Suppressor macrophage treated with lipopolysaccharide for 1 hour (primary cell): ENCODE results near the gene SUGCT.

ENCODE experiments used
- DNase-seq, 3 donors: peaks; one replicate each; pipeline ENCODE4 v3.0.0-alpha.2; 2020 to 2022

The SUGCT gene

DNA sequence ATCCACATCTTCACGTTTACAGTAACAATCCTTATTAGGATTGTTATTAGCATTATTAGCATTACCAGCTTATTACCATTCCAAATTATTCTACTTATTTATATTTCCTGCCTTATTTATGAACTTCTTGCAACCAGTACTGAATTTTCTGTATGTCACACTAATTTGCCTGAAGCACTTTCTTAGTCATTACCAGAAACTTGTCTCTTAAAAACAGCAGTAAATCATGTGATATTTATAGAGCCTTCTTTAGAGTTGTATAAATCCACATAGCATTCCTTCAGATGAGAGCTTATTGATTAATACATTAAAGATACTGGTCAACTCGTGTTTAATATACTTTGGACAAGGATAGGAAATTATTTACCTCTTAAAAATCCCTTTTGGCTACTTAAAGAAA, 618.6 kb downstream of the SUGCT start:
- no peak for DNase-seq

DNA sequence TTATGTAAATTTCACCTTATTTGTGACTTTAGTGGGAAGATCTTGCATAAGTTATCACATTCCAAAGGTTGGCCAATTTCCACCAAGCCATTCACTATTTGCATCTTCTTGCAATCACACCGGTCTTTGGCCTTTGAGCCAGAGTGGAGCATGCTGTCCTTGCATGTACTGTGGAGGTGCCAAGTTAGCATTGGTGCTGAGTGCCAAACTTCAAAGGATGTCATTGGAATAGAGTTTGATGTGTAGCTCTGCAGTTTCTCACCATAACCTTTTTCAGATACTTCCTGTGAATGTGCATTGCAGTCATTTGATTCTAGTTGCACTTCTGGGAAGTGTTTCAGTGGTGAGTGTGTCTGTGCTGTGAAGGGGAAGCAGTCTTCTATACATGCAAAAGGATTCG, 620.6 kb downstream of the SUGCT start:
- DNase-seq: no peak

DNA sequence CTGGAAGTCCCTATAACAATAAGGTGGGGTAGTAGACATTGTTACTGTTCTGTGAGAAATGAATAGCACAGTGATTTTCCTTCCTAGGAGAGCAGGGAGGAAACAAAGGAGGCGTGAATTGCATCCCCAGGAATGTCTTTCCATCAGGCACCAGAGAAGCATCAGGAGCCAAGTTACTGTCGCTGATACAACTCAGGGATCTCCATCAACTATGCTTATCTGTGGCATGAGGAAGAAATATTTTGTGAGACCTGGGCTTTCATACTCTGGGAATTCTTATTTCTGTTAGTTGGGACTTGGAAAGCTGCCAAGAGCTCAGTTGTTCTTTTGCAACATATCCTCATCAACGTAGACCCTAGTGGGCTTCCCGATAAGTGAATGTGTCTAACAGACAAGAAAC, 622.3 kb downstream of the SUGCT start:
- DNase-seq: no peak

DNA sequence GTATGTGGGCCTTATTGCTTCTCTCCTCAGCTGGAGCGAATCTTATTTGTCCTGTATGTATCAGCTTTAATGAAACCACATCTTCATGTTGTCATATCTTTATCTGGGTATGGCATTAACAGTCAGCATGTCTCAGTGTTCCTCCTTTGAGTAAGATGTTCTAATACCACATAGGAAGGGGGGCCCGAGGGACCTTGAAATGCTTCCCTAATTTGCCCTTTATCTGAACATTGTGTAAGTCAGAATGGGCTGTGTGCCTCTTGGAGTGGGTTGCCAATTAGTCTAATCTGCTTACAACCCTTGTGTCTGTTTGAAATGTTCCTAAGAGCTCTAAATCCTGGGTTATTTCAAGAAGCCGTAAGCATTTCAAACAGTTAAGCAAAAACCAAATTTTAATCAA, 623.8 kb downstream of the SUGCT start:
- no peak for DNase-seq

DNA sequence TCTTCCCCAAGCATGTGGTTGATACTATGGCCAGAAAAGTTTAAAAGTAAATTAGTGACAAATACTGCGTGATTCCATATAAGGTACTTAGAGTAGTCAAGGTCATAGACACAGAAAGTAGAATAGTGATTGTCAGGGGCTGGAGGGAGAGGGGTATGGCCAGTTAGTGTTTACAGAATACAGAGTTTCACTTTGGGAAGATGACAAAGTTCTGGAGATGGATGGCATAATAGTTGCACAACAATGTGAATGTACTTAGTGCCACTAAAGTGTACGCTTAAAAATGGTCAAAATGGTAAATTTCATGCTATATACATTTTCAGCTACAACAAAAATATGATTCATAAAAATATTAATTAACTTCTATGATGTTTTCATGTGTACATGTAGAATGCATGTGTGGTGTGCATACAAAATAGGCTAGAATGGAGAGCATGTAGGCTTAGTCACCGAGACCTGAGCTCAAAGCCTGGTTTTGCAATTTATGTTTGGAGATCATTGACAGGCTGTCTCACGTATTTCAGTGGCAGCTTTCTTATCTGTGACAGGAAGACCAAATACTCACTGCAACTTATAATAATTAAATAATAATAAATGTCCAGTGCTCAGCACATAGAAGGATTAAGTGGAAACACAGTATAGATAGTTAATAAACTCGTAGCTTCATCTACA, 625.6 kb downstream of the SUGCT start:
- no peak for DNase-seq

DNA sequence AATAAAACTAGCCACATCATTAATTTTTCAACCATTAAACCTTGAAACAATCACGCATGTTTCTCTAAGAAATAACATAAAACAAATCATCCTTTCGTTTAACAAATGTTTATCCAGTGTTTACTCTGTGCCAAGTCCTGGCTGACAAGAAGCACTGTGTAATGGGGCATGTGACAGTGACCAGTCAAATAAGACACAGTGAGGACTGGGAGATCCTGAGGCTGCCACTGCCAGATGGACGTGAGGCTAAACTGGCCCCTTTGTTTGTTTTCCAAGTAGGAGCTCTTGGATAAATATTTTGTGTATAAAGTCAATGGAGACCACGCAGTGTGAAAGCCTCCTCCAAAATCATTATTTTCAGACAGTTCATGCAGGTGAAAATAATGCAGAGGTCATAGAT, 626.2 kb downstream of the SUGCT start:
- DNase-seq: no peak

DNA sequence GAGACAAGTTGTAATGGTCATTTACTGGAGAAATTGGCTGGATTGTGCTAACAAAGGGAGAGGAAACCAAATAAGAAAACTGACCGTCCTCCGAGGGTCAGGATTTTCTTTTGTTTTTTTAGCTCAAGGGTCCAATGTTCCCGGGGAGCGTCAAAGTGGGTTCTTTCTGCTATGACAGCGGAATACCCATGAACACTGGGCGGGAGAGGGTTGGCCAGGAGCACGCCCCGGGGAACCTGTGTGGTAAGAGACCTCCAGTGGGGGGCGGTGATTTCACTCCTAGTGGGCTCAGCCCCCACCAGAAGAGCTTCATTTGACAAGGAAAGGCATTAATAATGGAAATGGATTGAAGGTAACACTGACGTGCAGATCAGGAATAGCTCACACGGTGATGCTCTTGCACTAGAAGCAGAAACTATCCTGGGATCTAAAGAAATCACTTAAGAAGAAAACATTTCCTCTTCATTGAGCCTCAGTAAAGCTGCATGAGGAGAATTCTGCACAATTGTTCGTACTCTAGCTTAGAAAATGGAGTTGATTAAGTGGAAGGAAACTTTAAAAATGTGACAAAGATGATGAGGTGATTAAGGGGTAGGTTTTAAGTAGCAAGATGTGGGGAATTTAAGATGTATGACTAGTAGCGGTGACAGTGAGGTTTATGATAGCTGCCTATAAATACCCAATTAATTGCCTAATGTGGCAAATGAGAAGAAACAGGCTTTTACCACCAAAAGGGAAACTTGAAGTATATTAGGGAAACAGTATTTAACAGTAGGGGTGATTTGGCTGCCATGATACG, 627.2 kb downstream of the SUGCT start:
- no peak for DNase-seq

DNA sequence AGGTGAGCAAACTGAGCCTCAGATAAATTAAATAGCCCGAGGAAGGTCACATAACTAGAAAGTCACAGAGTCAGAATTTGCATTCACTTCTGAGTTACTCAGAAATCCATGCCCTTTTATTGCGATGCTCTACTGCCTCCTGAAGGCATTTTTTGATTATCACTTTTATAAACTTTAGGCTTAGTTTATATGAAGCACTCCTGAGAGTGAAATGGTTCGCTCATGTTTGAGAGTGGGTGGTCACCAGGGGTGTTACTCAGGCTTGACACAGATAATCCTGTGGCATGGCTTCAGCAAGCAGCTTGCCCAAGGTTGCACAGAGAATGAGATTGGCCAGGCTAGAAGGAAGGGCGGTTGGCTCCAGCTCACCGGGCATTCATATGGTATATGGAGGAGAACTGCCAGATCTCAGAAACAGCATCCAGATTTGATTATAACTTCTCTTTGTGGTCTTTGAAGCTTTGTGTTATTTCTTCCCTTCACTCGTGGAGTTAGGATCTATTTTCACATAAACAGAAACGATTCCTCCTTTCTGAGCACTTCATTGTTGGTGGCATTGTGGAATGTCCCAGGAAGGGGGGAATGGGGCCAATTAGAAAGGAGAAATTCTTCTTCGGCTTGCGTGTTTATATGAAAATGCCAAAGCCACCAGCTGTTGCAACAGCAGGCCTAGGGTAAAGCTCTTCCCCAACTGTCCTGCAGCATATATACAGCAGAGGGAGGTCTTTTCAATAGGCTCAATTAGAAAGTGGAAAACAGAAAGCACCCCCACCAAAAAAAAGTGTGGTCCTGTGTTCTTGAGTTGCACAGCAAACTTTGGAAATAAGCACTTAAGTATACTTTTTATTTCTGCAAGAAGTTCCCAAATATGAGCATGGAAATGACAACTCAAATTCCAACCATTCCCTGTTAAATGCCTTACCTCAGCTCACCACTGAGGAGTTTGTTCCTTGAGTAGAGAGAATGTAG, 628.8 kb downstream of the SUGCT start:
- no peak for DNase-seq

DNA sequence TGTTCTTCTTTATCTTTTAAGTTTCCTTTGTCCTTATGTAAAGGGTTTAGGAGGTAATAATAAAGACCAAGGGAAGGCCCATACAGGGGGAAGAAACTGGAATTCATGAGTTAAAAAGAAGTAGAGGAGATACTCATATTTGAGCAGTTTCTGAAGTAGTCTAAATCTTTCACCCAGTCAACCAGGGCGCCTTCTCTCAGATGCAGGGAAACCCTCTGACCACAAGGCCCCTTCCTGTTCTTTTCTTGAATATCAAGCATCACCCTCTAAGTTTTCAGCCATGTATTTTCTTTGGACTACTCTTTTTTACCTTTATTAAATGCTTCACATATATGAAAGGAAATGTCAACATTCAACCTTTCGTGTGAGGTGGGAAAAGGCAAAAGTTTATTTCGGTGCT, 630.8 kb downstream of the SUGCT start:
- DNase-seq: no peak

DNA sequence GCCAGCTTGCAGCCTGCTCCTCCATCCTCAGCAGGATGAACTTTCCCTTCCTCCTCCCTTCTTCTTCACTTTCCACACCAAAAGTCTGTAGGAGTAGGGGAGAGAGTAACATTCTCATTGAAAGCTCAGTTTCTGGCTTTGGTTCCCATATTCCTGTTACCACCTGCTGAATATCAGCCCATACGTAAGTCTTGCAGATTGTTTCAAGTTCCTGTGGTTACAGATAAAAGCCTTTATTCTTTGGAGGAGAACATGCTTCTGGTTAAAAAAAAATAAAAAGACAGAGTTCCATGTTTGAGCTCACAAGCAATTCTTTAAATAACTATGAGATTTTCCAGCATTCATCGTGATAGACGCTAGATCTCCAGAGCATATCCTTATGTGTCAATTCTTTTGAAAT, 637.3 kb downstream of the SUGCT start:
- no peak for DNase-seq

DNA sequence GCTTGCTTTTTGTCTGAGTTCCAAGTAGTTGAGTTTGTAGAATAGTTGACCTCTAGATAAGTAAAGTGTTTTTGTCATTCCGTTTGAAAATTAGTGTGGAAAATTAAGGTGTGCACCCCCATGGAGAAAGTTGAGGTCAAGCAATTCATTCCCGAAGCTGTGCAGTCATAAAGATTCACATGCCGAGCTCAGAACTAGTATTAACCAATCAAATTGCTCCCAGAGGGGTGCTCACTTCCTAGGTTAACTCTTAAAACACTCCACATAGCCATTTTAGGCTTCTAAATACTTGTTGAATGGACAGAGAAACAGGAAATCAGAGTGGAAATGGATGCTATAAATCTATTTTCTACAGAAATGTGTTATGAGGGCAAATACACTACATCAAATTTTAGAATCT, 638.9 kb downstream of the SUGCT start:
- DNase-seq: no peak

DNA sequence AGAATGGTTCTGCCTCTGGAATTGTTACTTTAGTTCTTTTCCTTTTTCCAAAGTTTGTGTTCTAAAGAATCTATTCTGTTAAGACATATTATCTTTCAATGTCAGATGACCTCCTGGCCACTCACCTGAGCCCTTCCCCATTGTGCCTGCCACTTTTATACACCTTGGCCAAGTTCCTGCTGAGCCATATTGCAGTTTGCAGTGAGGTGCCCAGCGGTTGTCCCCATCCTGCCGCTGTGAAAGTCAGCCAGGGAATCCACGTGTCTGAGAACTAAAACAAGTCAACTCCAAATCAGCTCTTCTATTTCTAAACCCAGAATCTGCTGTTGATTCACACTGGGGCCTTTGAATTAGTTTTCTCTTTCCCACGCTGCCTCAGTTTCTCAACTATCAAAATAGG, 641.1 kb downstream of the SUGCT start:
- no peak for DNase-seq

DNA sequence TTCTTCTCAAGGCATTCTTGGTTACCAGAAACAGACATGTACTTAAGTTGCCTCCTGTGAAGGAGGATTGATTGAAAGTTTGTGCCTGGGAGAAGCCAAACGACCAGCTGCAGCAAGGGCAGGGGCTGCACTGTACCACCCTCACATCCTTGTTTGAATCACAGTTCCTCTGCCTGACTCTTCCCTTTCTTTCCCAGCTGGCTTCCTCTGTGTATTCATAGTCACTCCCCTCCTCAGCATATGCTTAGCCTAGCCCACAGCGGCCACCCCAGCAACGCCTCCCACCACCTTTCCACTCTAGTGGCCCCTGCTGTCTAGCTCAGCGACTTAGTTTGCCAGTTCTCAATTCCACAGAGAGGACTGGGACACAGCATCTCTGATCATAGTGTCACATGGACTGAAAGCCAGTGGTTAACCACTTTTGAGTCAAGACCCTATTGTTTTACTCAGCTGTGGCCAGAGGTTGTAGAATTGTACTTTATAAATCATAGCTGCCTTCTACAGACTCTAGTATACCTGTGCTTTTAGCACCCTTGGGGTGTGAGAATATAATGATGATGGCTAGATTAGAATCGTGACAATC, 643.0 kb downstream of the SUGCT start:
- no peak for DNase-seq

DNA sequence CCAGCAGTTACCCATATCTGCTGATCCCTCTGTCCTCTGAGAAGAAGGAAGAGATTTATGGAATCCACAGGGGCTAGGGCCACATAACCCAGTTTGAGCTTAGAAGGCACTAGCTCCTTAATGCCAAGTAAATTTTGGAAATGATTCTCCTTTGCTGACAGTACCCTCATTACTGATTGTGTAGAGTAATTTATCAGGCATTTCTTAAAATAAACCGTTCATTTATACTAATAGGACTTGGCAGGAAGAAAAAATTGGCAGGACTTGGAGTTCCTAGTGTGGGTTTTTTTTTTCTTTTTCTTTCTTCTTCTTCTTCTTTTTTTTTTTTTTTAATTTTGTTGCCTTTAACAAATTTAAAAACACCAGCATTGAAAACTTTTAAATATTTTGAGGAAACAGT, 645.7 kb downstream of the SUGCT start:
- no peak for DNase-seq

DNA sequence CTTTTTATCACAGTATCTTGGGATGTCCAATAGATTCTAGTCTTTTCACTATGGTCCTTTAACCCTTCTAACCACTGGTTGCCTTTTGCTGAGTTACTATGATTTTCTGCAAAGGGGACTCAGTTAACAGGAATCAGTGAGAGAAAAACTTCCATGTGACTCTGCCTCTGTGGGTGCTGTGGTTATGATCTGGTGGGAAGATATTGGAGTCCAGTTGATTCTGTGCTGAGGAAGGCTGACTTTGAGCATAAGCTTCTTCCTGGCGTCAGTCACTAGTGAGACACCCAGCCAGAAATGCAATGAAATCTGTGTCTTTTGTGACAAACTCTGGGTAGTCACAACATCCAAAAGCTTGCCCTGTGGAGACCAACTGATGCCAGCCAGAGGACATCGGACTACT, 648.0 kb downstream of the SUGCT start:
- DNase-seq: no peak

DNA sequence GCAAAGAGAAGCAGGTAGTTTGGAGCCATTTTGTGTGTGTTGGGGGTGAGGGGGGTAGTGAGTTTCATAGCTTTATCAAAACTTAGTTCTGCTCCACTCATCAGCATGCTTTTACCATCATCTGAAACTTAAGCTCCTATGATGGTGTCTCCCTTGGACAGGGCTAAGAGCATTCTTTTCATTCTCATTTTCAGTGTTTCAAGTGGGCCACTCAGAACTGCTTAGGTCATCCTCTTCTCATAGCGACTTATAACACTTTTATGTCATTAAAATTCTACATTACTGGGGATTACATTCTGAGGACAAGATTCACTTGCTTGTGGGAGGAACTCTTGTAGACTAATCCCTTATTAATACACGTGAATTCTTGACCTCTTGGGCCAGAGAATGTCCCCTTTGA, 649.4 kb downstream of the SUGCT start:
- no peak for DNase-seq

DNA sequence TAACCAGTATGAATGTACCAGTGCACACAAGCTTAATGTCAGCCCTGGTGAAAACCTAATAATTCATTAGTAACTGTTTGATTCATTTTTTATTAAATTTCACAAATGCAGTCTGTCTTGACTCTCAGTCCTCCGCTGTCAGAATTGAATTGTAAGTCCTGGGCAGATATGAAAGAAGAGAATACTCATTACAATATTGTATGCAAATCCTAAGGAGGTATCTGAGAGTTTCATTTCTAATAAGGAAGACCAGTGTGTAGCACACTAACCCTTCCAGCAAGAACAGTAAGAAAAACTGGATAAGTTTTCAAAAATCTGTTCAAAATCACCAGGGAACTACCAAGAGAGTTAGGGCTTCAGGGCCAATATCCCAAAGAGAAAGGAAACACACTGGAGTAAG, 652.1 kb downstream of the SUGCT start:
- no peak for DNase-seq

DNA sequence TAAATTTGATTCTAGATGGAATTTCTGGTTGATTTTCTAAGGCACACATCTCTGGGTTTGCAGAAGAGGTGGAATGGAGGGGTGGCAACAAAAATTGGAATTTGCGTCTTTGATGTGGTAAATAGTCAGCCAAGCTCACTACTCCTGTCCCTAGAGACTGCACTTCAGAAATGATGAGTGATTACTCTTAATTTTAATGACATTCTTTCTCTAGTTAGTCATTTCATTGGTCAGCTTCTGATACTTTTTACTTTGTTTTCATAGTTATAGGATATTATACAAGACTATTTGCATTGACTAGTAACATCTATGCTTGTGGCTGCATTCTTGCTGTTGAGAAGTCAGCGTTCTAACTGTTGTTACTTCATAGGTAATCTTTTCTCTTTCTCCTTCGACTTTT, 658.3 kb downstream of the SUGCT start:
- DNase-seq: no peak

DNA sequence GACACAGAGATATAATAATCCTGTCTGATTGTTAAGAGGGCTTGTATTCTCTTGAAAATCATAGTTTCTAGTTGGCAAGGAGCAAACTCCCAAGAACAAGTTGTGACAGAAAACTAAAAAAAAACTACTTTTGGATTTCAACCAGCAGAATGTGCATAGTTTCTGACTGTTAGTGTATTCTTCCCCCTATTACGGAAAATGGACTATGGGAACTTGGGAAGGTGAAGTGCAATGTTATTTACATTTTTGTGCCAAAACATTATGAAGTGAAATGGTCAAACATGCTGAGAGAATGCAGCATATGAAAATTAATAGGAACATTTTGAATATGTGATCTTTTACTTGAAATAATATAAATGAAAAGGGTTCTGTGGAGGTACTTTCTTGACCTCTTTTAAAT, 660.8 kb downstream of the SUGCT start:
- DNase-seq: no peak

DNA sequence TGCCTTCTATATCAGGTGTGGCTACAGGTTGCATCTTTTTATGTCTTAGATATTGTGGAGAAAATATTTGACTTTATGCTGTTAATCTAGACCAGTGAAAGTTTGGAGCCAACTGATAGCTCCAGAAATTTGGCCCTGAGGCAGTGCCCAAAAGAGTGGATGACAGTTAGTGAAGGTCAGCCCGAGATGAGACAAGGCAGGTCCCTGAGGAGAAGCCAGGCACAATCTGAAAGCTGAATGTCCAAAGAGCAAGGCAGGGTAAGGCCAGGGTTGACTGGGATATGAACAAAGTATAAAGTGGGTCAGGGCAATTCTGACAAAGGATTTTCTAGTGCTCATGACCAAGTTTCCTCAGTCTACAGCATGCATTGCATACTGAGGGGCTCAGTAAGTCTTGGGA, 661.9 kb downstream of the SUGCT start:
- no peak for DNase-seq

DNA sequence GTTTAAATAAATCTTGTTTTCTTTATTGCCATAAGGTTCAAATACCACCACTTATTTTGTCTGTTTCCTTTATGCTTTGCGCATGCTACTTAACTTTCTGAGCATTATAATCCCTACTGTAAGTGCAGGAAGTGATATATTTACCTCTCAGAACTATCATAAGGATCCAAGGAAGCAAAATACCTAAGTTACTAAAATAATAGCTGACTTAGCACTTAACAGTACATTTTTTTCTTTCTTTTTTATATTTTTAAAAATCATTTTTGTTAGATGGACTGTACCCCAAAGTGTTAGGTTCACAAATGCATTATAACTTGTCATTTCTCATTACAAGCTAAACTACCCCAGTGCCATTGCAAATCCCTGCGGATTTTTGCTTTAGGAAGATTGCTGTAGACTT, 663.8 kb downstream of the SUGCT start:
- no peak for DNase-seq

DNA sequence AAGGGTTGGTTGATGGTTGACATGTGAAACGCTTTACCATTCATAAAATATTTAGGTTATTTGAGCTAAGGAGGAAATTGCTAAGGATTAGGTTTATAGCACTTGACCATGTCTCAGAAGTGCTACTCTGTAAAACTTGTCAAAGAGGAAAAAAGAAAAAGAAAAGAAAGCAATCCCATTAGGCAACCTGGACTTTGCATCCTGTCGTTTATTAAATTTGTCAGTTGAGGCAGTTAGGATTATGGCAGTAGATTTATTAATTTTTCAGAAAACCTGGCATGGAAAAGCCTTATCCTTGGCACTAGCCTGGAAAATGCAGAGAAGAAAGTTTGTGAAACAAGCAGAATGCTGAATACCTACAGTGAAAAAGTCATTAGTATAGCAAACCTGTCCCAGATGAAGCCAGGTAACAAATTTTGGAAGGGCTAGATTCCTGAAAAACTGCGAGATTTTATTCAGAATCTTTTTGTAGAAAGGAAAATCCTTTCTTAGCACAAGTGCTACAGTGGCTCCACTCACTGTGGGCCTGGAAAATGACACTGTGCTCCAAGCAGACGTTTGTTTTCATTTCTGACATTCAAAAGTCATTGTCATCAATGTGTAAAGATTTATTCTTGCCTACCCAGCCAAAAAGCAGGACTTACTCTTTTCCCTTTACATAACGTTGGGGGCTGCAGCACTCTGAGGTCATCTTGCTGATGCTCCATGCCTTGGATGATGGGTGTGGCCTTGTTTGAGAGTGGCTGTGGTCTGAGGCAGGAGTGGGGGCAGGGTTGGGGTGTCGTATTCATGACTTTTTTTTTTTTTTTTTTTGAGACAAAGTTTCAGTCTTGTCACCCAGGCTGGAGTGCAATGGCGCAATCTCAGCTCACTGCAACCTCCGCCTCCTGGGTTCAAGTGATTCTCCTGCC, 664.9 kb downstream of the SUGCT start:
- DNase-seq: no peak
